HepG2 (cell line): ENCODE data around the gene DCST2. TPM values are rescaled to one million over a fixed set of nuclear protein-coding genes. Genes with fewer than 3 reads are reported as not detected.

Experiments used
- AFF4 ChIP-seq: sonication (generic); formaldehyde crosslinking; IDR thresholded peaks from 2 replicates; pipeline ENCODE4 v1.4.0; 2020; ENCODE audit warnings: missing genetic modification reagents
- CREB3 ChIP-seq: sonication (generic); formaldehyde crosslinking; IDR thresholded peaks from 2 replicates; pipeline ENCODE4 v1.5.0; 2020; ENCODE audit warnings: missing genetic modification reagents
- ETS1 ChIP-seq: sonication (generic); formaldehyde crosslinking; IDR thresholded peaks from 2 replicates; pipeline ENCODE4 v1.4.0; 2020; ENCODE audit warnings: missing genetic modification reagents
- HNF4A ChIP-seq: sonication (generic); formaldehyde crosslinking; IDR thresholded peaks from 2 replicates; pipeline ENCODE4 v1.4.0; 2020; ENCODE audit warnings: missing genetic modification reagents
- IKZF1 ChIP-seq: fragments of 450-650 bp; IDR thresholded peaks from 2 replicates; pipeline ENCODE4 v1.7.1; 2016
- JARID2 ChIP-seq: sonication (generic); formaldehyde crosslinking; IDR thresholded peaks from 2 replicates; pipeline ENCODE4 v1.8.1; 2023; ENCODE audit warnings: missing genetic modification reagents, inconsistent platforms; ENCODE audit not compliant: insufficient replicate concordance
- MAX ChIP-seq: IDR thresholded peaks from 2 replicates; pipeline ENCODE4 v1.6.1; 2012; ENCODE audit warnings: inconsistent platforms
- NAIF1 ChIP-seq: sonication (generic); formaldehyde crosslinking; IDR thresholded peaks from 2 replicates; pipeline ENCODE4 v1.5.0; 2020; ENCODE audit warnings: mild to moderate bottlenecking, missing genetic modification reagents, borderline replicate concordance
- NCOA1 ChIP-seq: sonication (generic); formaldehyde crosslinking; IDR thresholded peaks from 2 replicates; pipeline ENCODE4 v1.9.0; 2021; ENCODE audit warnings: missing genetic modification reagents
- PHB2 ChIP-seq: fragments of 450-650 bp; IDR thresholded peaks from 2 replicates; pipeline ENCODE4 v1.6.1; 2018; ENCODE audit not compliant: partially characterized antibody
- RFX1 ChIP-seq: fragments of 450-650 bp; IDR thresholded peaks from 2 replicates; pipeline ENCODE4 v1.6.1; 2017
- SAFB2 ChIP-seq: sonication (generic); formaldehyde crosslinking; IDR thresholded peaks from 2 replicates; pipeline ENCODE4 v1.5.1; 2020; ENCODE audit warnings: missing genetic modification reagents, low read depth, mild to moderate bottlenecking, borderline replicate concordance
- SRSF9 ChIP-seq: fragments of 200-400 bp; formaldehyde crosslinking; IDR thresholded peaks from 2 replicates; pipeline ENCODE4 v1.6.1; 2018; ENCODE audit warnings: borderline replicate concordance, mild to moderate bottlenecking, low read depth, low read length; ENCODE audit not compliant: insufficient read depth, poor library complexity, severe bottlenecking
- TFAP4 ChIP-seq: sonication (generic); IDR thresholded peaks from 2 replicates; pipeline ENCODE4 v1.6.1; 2016; ENCODE audit warnings: low read depth, borderline replicate concordance
- ZBTB1 ChIP-seq: sonication (generic); formaldehyde crosslinking; IDR thresholded peaks from 2 replicates; pipeline ENCODE4 v1.4.0; 2020; ENCODE audit warnings: missing genetic modification reagents, borderline replicate concordance
- ZBTB10 ChIP-seq: sonication (generic); formaldehyde crosslinking; IDR thresholded peaks from 2 replicates; pipeline ENCODE4 v1.4.0; 2020; ENCODE audit warnings: missing genetic modification reagents, borderline replicate concordance
- ZMAT3 ChIP-seq: sonication (generic); formaldehyde crosslinking; conservative IDR thresholded peaks from 2 replicates; pipeline ENCODE4 v1.7.0; 2021; ENCODE audit warnings: missing genetic modification reagents
- ZNF205 ChIP-seq: IDR thresholded peaks from 2 replicates; pipeline ENCODE4 v1.6.1; 2018; ENCODE audit warnings: missing biosample characterization, missing genetic modification reagents
- ZNF781 ChIP-seq: sonication (generic); formaldehyde crosslinking; IDR thresholded peaks from 2 replicates; pipeline ENCODE4 v1.5.1; 2020; ENCODE audit warnings: borderline replicate concordance, mild to moderate bottlenecking, missing genetic modification reagents; ENCODE audit errors: not compliant biosample characterization
- ZSCAN30 ChIP-seq: sonication (generic); formaldehyde crosslinking; IDR thresholded peaks from 2 replicates; pipeline ENCODE4 v1.5.0; 2020; ENCODE audit warnings: mild to moderate bottlenecking, missing genetic modification reagents
- polyA plus RNA-seq, 8 experiments: library from polyadenylated mRNA; depleted of rRNA in 3 of 8; stranded (reverse) in 7 of 8; unstranded in 1 of 8; fragments of >200 nt; fragmentation: Illumina TruSeq in 4 of 8; extraction: Trizol in 4 of 8; gene quantifications; 2 replicates each; pipeline versions ENCODE4 v1.2.1 to v1.2.3, GENCODE V29; 2011 to 2016; ENCODE audit warnings: low read depth in 4 of 8, missing spikeins in 1 of 8, mixed read lengths in 1 of 8; ENCODE audit not compliant: insufficient read depth in 1 of 8
- total RNA-seq, 5 experiments: library from RNA; depleted of rRNA; stranded (reverse); fragments of >200 nt; fragmentation: Illumina TruSeq; extraction: Trizol; gene quantifications; 2 replicates each; pipeline ENCODE4 v1.2.3, GENCODE V29; 2016; ENCODE audit warnings: low read depth in 1 of 5

Gene DCST2
- total and polyA plus RNA-seq, 2 of the 13 experiments (the other 11 are each of a cell fraction or from before 2014, with no cell fraction given): 0.74 TPM; not detected in 1

GRCh38 chr1:154972517-154973343 lies 60.9 kb downstream of the DCST2 start (continued):
- TF ChIP-seq ETS1 (CRISPR knock-in tag) (no peak), ZNF205 (CRISPR knock-in tag) (no peak), RFX1 (no peak), CREB3 (CRISPR knock-in tag) (no peak), ZNF781 (CRISPR knock-in tag) (no peak), SAFB2 (CRISPR knock-in tag) (no peak), ZMAT3 (CRISPR knock-in tag) (no peak), TFAP4 (peak; percentile 80; the same call in 1 of the 2 replicates), MAX (peak; percentile 82), IKZF1 (no peak), JARID2 (no peak), PHB2 (no peak), ZBTB1 (CRISPR knock-in tag) (no peak), NAIF1 (CRISPR knock-in tag) (peak; percentile 63; the same call in 1 of the 2 replicates), AFF4 (CRISPR knock-in tag) (peak; percentile 70; the same call in 1 of the 2 replicates), SRSF9 (no peak), ZBTB10 (CRISPR knock-in tag) (no peak), HNF4A (CRISPR knock-in tag) (peak; percentile 54), ZSCAN30 (CRISPR knock-in tag) (no peak), NCOA1 (CRISPR knock-in tag) (no peak)
